Stimulated activated CD8-positive, alpha-beta memory T cell treated with anti-CD3 and anti-CD28 coated beads, Interleukin-7, amount 100 ng/mL, for 4 hours (primary cell): ENCODE measurements around the gene MED4.
"Not testable (repeated sequence)": the region's sequence is repeated elsewhere in the genome, so short reads cannot be mapped to it uniquely, and the experiment has no call there.

Experiments used
- DNase-seq, 2 donors: peaks; one replicate each; pipeline ENCODE4 v3.0.0-alpha.2; 2020; ENCODE audit warnings: low read depth in 2 of 2

The MED4 gene

DNA sequence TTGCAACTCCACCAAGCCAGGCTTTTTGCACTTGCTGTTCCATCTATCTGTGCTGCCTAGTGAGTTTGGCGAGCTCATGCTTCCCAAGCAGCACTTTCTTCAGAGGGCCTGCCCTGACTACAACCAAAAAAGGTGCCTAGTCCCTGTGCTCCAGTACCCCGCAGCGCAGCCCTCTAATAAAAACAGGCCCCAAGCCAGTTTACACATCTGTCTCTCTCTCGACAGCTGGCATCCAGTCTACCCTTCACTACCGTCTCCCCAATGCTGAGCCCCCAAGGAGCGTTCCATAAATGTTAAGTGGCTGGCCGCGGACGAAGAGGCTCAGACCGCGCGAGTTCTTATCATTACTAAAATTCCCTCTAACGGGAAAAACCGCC, 512 bp downstream of the MED4 start:
- no peak for DNase-seq

GRCh38 chr13:48093588-48093987, 1.3 kb downstream of the MED4 start:
- no peak for DNase-seq

DNA sequence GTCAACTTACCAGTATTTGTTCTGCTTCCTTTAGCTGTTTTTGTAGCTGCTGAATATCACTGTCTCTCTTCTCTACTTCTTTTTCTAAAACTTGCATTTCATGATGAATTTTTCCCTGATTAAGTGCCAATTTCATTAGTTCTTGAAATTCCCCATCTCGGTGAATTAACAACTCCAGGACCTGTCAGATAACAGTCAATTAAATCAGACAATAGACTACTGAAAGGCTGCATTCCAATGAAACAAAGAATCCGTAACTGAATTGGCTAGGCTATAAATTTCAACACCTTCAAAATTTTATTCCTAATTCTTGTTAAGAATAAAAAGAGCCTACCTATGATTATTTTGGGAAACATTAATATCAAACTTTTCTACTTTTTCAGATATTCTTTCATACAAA, 8.6 kb downstream of the MED4 start:
- no peak for DNase-seq

DNA sequence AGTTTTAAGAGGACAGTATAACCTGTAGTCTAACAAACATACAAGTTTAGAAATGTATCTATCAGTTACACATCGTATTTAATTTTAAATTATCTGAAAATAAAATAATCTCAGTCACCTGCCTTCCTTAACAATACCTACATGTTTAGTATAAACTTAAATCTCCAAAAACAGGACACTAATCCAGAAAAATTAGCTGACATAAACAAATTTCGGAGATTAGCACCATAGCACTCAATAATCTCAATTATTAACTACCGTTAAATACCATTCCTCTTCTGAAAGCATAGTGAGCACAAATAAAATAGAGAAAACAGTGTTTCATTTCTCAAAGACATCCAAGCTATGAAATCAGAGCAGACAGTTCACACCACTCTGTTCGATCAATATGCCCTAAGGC, 13.2 kb downstream of the MED4 start:
- DNase-seq = no peak

- DNase-seq = no peak
Observed at GRCh38 chr13:48078251-48078656, 16.6 kb downstream of the MED4 start.

- no peak for DNase-seq
Observed at GRCh38 chr13:48074006-48074405, 20.9 kb downstream of the MED4 start.

DNA sequence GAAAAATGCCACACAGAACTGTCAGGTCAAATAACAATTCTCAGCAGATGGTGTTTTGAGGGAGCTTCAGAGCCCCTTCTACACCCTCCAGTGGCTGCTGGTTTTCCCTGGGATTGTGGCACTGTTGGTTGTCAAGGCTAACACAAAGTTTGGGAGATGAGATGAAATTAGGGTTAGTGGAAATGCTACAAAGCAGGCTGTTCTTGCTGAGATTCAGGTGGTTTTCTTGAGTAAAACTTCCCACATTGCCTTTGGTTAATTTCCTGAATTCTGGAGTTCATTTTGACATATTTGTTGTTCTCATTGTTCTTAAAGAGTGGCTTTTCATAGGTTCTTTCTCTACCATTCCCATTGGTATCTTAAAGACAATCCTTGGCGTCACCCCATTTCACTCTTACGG, 22.1 kb downstream of the MED4 start:
- no peak for DNase-seq

DNA sequence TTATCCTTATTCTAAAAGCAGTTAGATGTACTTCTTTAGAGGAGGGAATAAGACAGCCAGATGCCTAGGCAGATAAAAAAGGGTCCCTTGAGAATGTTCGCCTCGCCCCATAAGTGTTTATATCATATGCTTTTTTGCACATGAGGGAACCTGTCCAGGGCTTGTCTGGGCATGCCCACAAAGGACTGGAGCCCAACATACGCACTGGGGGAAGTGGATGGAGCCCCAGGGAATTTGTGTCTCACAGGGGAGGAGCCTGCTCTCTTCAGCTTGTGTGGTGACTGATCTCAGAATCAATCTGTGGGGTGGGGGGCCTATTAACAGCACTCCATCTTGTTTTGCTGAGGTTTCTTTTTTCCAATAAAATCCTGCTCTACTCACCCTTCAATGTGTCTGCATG, 22.6 kb downstream of the MED4 start:
- no peak for DNase-seq

DNA sequence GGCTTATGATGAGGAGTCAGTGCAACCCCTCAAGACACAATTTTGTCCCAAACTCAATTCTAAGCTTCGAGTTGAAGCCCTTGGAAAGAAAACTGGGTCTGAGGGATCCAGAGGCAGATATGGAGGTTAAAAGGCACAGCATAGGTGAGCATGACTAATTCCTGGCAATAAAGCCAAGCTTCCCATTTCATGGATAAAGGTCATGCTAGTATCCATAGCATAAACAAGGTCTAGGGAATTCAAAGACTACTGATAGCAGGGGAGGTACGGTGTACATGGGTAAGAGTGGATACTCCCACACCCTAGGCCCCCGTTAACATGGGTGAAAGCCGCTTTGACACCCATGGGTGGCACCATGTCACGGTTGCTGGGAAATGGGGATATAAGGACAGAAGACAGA, 24.0 kb downstream of the MED4 start:
- no peak for DNase-seq

- no peak for DNase-seq
Observed at GRCh38 chr13:48069573-48069972, 25.3 kb downstream of the MED4 start.

DNA sequence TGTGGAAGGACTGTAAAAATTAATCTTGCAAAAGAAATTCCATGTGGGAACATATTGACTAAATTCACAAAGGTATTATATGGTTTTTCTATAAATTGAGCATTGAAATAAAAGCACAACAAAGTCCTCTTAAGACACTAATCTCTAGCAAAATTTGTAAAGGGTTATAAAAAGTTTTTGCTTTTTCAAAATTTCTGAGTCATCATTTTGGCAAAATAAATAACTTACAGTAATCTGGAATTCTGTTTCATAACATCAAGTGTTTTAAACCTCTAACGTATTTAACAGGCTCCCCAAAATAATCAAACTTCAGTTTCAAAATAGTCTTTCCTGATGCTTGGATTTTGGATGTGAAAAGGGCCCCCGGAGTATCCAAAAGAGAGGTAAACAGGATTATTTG, 26.0 kb downstream of the MED4 start:
- no peak for DNase-seq

- no peak for DNase-seq
Observed at GRCh38 chr13:48068036-48068435, 26.9 kb downstream of the MED4 start.

DNA sequence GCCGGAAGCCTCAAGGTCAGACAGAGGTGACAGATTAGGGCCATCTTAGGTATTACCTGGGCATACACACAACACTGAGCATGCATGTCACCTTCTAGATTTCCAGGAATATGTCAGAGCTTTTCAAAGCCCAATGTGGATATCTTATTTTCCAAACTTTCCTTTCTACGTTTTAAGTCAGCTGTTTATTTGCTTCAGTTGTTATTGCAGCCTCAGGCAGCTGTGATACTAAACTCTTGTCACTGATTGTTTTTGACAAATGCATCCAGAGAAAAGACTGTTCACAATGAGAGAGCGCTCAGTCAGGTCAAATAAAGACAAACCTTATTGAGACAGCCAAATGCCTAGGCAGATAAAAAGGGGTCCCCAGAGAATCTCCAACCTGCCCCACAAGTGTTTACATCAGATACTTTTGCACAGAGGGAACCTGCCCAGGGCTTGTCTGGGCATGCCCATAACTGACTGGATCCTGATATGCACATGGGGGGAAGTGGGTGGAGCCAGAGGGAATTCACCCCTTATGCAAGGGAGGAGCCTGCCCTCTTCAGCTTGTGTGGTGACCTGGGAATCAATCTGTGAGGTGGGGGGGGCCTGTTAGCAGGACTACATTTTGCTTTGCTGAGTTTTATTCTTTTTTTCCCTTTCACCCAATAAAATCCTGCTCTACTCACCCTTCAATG, 28.5 kb downstream of the MED4 start:
- DNase-seq = no peak

- not testable (repeated sequence) for DNase-seq
Observed at GRCh38 chr13:48059951-48060350, 35.0 kb downstream of the MED4 start.

- not testable (repeated sequence) for DNase-seq
Observed at GRCh38 chr13:48058536-48058935, 36.4 kb downstream of the MED4 start.

DNA sequence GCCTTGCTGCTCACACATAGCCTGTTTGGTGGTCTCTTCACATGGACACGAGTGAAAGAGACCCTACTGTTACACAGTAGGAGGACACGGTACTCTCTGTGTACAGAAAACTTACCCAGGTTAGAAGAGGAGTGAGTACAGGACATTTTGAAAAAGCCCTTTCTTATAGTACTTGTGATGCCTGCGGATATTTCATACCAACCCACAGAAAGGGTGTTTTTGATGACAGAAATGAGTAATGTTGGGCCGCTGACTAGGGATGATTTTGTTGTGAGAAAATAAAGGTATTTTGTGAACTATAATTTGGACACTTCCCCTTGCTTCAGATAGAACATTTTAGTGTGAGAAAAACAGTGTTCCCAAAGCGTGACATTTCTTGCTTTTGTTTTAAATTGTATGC, 39.2 kb downstream of the MED4 start:
- no peak for DNase-seq

DNA sequence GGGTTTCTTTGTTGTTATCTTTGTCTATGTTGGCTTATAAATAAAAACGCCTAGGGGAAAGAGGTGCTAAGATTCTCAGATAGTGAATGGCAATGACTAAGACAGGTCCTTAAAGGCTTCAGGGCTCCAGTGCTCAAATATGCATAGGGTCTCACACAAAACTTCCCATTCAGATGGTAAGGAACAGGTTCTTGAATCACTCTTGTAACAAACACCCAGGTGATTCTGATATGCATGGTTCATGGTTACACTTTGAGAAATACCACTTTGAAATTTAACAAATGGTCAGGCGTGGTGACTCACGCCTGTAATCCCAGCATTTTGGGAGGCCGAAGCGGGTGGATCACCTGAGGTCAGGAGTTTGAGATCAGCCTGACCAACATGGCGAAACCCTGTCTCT, 40.3 kb downstream of the MED4 start:
- no peak for DNase-seq

GRCh38 chr13:48050550-48050949, 44.4 kb downstream of the MED4 start:
- no peak for DNase-seq

GRCh38 chr13:48043789-48044503, 51.0 kb downstream of the MED4 start:
- DNase-seq = no peak

GRCh38 chr13:48042894-48043293, 52.0 kb downstream of the MED4 start:
- DNase-seq = no peak

- no peak for DNase-seq
Observed at GRCh38 chr13:48040896-48041295, 54.0 kb downstream of the MED4 start.

GRCh38 chr13:48040049-48040448, 54.9 kb downstream of the MED4 start:
- no peak for DNase-seq

- DNase-seq = no peak
Observed at GRCh38 chr13:48038761-48039160, 56.1 kb downstream of the MED4 start.
